Neural progenitor cell (in vitro differentiated cells): ENCODE data around the gene CMPK1. TPM values are rescaled to one million over a fixed set of nuclear protein-coding genes. Genes with fewer than 3 reads are reported as not detected.

Experiments
- DNase-seq: peaks from one replicate; pipeline ENCODE4 v3.0.0-alpha.2; 2016; ENCODE audit warnings: low spot score
- H2AFZ ChIP-seq: fragments of 200-600 bp; sonication (generic); replicated peaks from 2 replicates; pipeline ENCODE4 v1.6.1; 2016; ENCODE audit warnings: antibody characterized with exemption
- H3F3A ChIP-seq: fragments of 200-600 bp; sonication (generic); 2 replicates; pipeline ENCODE4 v1.6.1; 2016; ENCODE audit warnings: antibody characterized with exemption, low read depth
- H3K27ac ChIP-seq: fragments of 200-600 bp; sonication (generic); 2 replicates; pipeline ENCODE4 v1.5.1; 2016; ENCODE audit warnings: mild to moderate bottlenecking
- H3K27me3 ChIP-seq: fragments of 200-600 bp; sonication (generic); 2 replicates; pipeline ENCODE4 v1.6.1; 2016; ENCODE audit warnings: mild to moderate bottlenecking, moderate library complexity
- H3K36me3 ChIP-seq: fragments of 200-600 bp; sonication (generic); 2 replicates; pipeline ENCODE4 v1.5.1; 2016
- H3K4me1 ChIP-seq: fragments of 200-600 bp; sonication (generic); 2 replicates; pipeline ENCODE4 v1.6.1; 2016; ENCODE audit warnings: mixed run types
- H3K4me2 ChIP-seq: fragments of 200-600 bp; sonication (generic); 2 replicates; pipeline ENCODE4 v1.6.1; 2016
- H3K4me3 ChIP-seq: fragments of 200-600 bp; sonication (generic); 2 replicates; pipeline ENCODE4 v1.5.1; 2016
- H3K79me2 ChIP-seq: fragments of 200-600 bp; sonication (generic); 2 replicates; pipeline ENCODE4 v1.6.1; 2016; ENCODE audit warnings: low read depth
- H3K9ac ChIP-seq: fragments of 200-600 bp; sonication (generic); 2 replicates; pipeline ENCODE4 v1.6.1; 2016
- H3K9me3 ChIP-seq: fragments of 200-600 bp; sonication (generic); 2 replicates; pipeline ENCODE4 v1.5.1; 2016; ENCODE audit warnings: low read depth
- H4K20me1 ChIP-seq: fragments of 200-600 bp; sonication (generic); 2 replicates; pipeline ENCODE4 v1.6.1; 2016; ENCODE audit warnings: low read depth
- H3K27ac Mint-ChIP-seq: 3 replicates; pipeline ENCODE4 v1.8.0; 2021; ENCODE audit warnings: mixed read lengths
- H3K27me3 Mint-ChIP-seq: 2 replicates; pipeline ENCODE4 v1.8.0; 2022; ENCODE audit warnings: low read depth, mild to moderate bottlenecking, inconsistent platforms, moderate library complexity, mixed read lengths; ENCODE audit not compliant: insufficient read depth
- H3K36me3 Mint-ChIP-seq: 3 replicates; pipeline ENCODE4 v1.8.0; 2021; ENCODE audit warnings: mixed read lengths
- H3K4me1 Mint-ChIP-seq: 3 replicates; pipeline ENCODE4 v1.8.0; 2021; ENCODE audit warnings: mixed read lengths
- H3K4me3 Mint-ChIP-seq: 3 replicates; pipeline ENCODE4 v1.8.0; 2021; ENCODE audit warnings: mild to moderate bottlenecking, moderate library complexity, mixed read lengths
- H3K9me3 Mint-ChIP-seq: 3 replicates; pipeline ENCODE4 v1.8.0; 2020; ENCODE audit warnings: mixed read lengths
- CTCF ChIP-seq: fragments of 200-600 bp; sonication (generic); IDR thresholded peaks from 2 replicates; pipeline ENCODE4 v1.5.1; 2017; ENCODE audit warnings: antibody characterized with exemption, mild to moderate bottlenecking
- EZH2 ChIP-seq: fragments of 200-600 bp; sonication (generic); IDR thresholded peaks from 2 replicates; pipeline ENCODE4 v1.6.1; 2017; ENCODE audit warnings: antibody characterized with exemption, mild to moderate bottlenecking, moderate library complexity
- EZH2phosphoT487 ChIP-seq: fragments of 200-600 bp; sonication (generic); IDR thresholded peaks from 2 replicates; pipeline ENCODE4 v1.6.1; 2017; ENCODE audit warnings: antibody characterized with exemption
- total RNA-seq: library from RNA; depleted of rRNA; stranded (reverse); fragments of >200 nt; gene quantifications from 2 replicates; pipeline ENCODE4 v1.2.3, GENCODE V29; 2015; ENCODE audit warnings: low replicate concordance

The CMPK1 gene
- total RNA-seq, 1 donor from 2014 or later, result 68.0 TPM

- Histone ChIP-seq H3F3A (no peaks in the 10 kb centered on the region), H3K4me2 (no peak overlapping the region), H3K27me3 (peaks cover 70% of the 10 kb centered on the region), H3K79me2 (no peaks in the 10 kb centered on the region), H3K9me3 (no peaks in the 10 kb centered on the region), H3K4me1 (no peaks in the 10 kb centered on the region), H3K36me3 (no peaks in the 10 kb centered on the region), H3K27ac (no peak overlapping the region), H2AFZ (no peak overlapping the region), H3K4me3 (no peak overlapping the region), H3K9ac (no peak overlapping the region), H4K20me1 (no peaks in the 10 kb centered on the region)
- Mint-ChIP-seq H3K4me3 (no peak overlapping the region), H3K27ac (no peak overlapping the region), H3K27me3 (peaks cover 2% of the 10 kb centered on the region), H3K4me1 (no peaks in the 10 kb centered on the region), H3K36me3 (no peaks in the 10 kb centered on the region), H3K9me3 (no peaks in the 10 kb centered on the region)
- no peak for TF ChIP-seq EZH2
- no peak for TF ChIP-seq CTCF
- TF ChIP-seq EZH2phosphoT487, result no peak
- DNase-seq, result no peak
These were observed 63.1 kb downstream of the CMPK1 start for GRCh38 chr1:47396671-47397196.

- H2AFZ ChIP-seq, result no peak overlapping the region
- no peak overlapping the region for H3K4me3 ChIP-seq
- H3K9ac ChIP-seq, result no peak overlapping the region
- Mint-ChIP-seq H3K9me3 (no peaks in the 10 kb centered on the region), H3K4me1 (no peaks in the 10 kb centered on the region), H3K4me3 (no peak overlapping the region), H3K27ac (no peak overlapping the region), H3K27me3 (peaks cover 7% of the 10 kb centered on the region), H3K36me3 (no peaks in the 10 kb centered on the region)
- H3K4me1 ChIP-seq, result no peaks in the 10 kb centered on the region
- H4K20me1 ChIP-seq, result no peaks in the 10 kb centered on the region
- DNase-seq, result no peak
- H3K79me2 ChIP-seq, result no peaks in the 10 kb centered on the region
- no peaks in the 10 kb centered on the region for H3F3A ChIP-seq
- no peaks in the 10 kb centered on the region for H3K9me3 ChIP-seq
- H3K27ac ChIP-seq, result no peak overlapping the region
- H3K4me2 ChIP-seq, result no peak overlapping the region
- no peak for TF ChIP-seq EZH2phosphoT487
- TF ChIP-seq EZH2, result no peak
- TF ChIP-seq CTCF, result no peak
- no peaks in the 10 kb centered on the region for H3K36me3 ChIP-seq
- H3K27me3 ChIP-seq, result peaks cover 70% of the 10 kb centered on the region
These were observed 65.7 kb downstream of the CMPK1 start for GRCh38 chr1:47399138-47399845.

- Histone ChIP-seq H3K27me3 (peaks cover 66% of the 10 kb centered on the region), H3K4me3 (no peak overlapping the region), H3K4me2 (no peak overlapping the region), H3F3A (no peaks in the 10 kb centered on the region), H3K36me3 (no peaks in the 10 kb centered on the region), H3K9me3 (no peaks in the 10 kb centered on the region), H3K4me1 (no peaks in the 10 kb centered on the region), H4K20me1 (no peaks in the 10 kb centered on the region), H3K9ac (no peak overlapping the region), H3K27ac (no peak overlapping the region), H2AFZ (no peak overlapping the region), H3K79me2 (no peaks in the 10 kb centered on the region)
- H3K9me3 Mint-ChIP-seq, result no peaks in the 10 kb centered on the region
- no peak overlapping the region for H3K4me3 Mint-ChIP-seq
- H3K27ac Mint-ChIP-seq, result no peak overlapping the region
- TF ChIP-seq EZH2 (no peak), EZH2phosphoT487 (no peak), CTCF (no peak)
- no peaks in the 10 kb centered on the region for H3K36me3 Mint-ChIP-seq
- peaks cover 7% of the 10 kb centered on the region for H3K27me3 Mint-ChIP-seq
- DNase-seq, result no peak
- H3K4me1 Mint-ChIP-seq, result no peaks in the 10 kb centered on the region
These were observed 66.2 kb downstream of the CMPK1 start for GRCh38 chr1:47399846-47400155.
